BJ (cell line): ENCODE data around the gene IL3RA. TPM values are rescaled to one million over a fixed set of nuclear protein-coding genes. Genes with fewer than 3 reads are reported as not detected.
"Not testable (repeated sequence)": the region's sequence is repeated elsewhere in the genome, so short reads cannot be mapped to it uniquely, and the experiment has no call there.

Experiments
- CTCF ChIA-PET: fragments of 350-600 bp; formaldehyde crosslinking; extraction: SDS; loops from one replicate; lab custom pipeline; 2021; ENCODE audit warnings: antibody characterized with exemption, inconsistent platforms; lab: Yijun Ruan, JAX
- POLR2A ChIA-PET: fragments of 300-600 bp; sonication (Branson Sonifier 250); formaldehyde crosslinking; extraction: SDS; loops from one replicate; lab custom pipeline; 2021; ENCODE audit warnings: antibody characterized with exemption; lab: Charles Lee
- DNase-seq: peaks from one replicate; pipeline ENCODE4 v3.0.0-alpha.2; 2011; ENCODE audit warnings: low read depth
- H3K27me3 ChIP-seq: 2 replicates; pipeline ENCODE4 v1.6.0; 2011; ENCODE audit warnings: low read length; ENCODE audit not compliant: control insufficient read depth, insufficient read depth
- H3K36me3 ChIP-seq: 2 replicates; pipeline ENCODE4 v1.5.1; 2011; ENCODE audit warnings: low read length; ENCODE audit not compliant: control insufficient read depth, insufficient read depth
- H3K4me3 ChIP-seq: 2 replicates; pipeline ENCODE4 v1.5.1; 2011; ENCODE audit warnings: low read depth, mild to moderate bottlenecking, control low read depth, low read length
- polyA plus RNA-seq: library from polyadenylated mRNA; depleted of rRNA; stranded (reverse); fragments of >200 nt; gene quantifications from 2 replicates; pipeline ENCODE4 v1.2.3, GENCODE V29; 2011
- TF ChIP-seq, protein P1 (sequence below): IDR thresholded peaks from 2 replicates; pipeline ENCODE4 v1.5.1; 2011; ENCODE audit warnings: low read depth, mild to moderate bottlenecking, control low read depth, inconsistent platforms, low read length, moderate library complexity; ENCODE audit not compliant: insufficient read depth

IL3RA gene
- polyA plus RNA-seq, 1 experiment = 1.5 TPM

DNA sequence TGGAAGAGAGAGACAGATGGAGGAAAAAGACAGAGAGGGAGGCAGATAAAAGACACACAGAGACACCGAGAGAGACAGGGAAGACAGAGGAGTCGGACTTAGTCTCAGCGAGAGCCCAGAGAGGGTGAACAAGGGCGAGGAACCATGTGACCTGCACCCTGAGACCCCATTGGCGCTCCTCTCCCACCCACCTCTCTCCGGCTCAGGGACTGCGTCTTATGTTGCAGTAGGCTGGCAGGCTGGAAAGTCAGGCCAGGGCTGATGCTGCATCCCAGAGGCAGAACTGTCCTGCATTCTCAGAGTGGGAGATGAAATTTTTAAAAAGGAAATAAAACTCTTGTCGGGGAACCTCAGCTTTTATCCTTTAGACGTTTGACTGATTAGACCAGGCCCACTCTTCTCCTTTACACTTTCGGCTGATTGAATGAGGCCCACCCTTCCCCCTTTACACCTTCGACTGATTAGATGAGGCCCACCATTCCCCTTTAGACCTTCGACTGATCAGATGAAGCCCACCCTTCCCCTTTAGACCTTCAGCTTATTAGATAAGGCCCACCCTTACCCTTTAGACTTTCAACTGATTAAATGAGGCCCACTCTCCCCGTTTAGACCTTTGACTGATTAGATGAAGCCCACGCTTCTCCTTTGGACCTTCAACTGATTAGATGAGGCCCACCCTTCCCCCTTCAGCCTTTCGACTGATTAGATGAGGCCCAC is 29.5 kb upstream of the IL3RA start:
- ChIA-PET CTCF (no interaction called here), POLR2A (no interaction called here)
- TF ChIP-seq, protein P1, sequence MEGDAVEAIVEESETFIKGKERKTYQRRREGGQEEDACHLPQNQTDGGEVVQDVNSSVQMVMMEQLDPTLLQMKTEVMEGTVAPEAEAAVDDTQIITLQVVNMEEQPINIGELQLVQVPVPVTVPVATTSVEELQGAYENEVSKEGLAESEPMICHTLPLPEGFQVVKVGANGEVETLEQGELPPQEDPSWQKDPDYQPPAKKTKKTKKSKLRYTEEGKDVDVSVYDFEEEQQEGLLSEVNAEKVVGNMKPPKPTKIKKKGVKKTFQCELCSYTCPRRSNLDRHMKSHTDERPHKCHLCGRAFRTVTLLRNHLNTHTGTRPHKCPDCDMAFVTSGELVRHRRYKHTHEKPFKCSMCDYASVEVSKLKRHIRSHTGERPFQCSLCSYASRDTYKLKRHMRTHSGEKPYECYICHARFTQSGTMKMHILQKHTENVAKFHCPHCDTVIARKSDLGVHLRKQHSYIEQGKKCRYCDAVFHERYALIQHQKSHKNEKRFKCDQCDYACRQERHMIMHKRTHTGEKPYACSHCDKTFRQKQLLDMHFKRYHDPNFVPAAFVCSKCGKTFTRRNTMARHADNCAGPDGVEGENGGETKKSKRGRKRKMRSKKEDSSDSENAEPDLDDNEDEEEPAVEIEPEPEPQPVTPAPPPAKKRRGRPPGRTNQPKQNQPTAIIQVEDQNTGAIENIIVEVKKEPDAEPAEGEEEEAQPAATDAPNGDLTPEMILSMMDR = no peak
- no peak overlapping the region for H3K4me3 ChIP-seq
- no peak for DNase-seq
- no peaks in the 10 kb centered on the region; the same call in 1 of the 2 replicates for H3K27me3 ChIP-seq
- no peaks in the 10 kb centered on the region for H3K36me3 ChIP-seq

DNA sequence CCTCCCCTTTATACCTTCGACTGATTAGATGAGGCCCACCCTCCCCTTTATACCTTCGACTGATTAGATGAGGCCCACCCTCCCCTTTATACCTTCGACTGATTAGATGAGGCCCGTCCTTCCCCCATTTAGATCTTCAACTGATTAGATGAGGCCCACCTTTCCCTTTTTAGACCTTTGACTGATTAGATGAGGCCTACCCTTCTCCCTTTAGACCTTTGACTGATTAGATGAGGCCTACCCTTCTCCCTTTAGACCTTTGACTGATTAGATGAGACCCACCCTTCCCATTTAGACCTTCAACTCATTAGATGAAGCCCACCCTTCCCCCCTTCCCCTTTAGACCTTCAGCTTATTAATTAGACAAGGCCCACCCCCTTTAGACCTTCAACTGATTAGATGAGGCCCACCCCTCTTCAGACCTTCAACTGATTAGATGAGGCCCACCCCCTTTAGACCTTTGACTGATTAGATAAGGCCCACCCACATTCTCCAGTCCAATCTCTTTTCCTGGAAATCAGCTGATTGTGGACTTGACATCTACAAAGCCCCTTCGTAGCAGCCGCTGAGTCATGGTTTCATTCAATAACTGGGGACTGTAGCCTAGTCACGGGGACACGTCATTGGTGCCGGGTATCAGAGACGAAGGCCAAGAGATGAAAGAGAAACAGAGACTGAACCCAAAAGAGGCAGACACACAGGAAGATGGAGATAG is 28.8 kb upstream of the IL3RA start:
- H3K36me3 ChIP-seq = no peaks in the 10 kb centered on the region
- ChIA-PET CTCF (no interaction called here), POLR2A (no interaction called here)
- H3K27me3 ChIP-seq = no peaks in the 10 kb centered on the region; the same call in 1 of the 2 replicates
- TF ChIP-seq, protein P1 = no peak
- no peak for DNase-seq
- no peak overlapping the region for H3K4me3 ChIP-seq

DNA sequence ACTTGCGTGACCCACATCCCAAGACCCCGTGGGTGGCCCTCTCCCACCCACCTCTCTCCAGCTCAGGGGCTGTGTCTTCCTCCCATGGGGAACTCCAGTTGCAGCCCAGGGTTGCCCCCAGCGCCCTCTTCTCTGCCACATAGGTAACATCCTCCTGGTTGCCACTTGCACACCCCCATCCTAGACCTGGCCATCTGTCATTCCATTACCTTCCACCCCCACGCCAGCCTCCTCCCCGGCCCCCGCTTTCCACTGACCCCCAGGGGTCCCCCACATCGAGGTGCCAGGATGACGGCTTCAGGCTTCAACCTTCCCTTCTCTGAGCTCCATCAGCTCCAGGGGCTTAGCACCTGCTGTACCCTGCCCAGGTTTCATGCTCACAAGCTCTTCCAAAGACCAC is 28.1 kb upstream of the IL3RA start:
- POLR2A ChIA-PET = no interaction called here
- CTCF ChIA-PET = no interaction called here
- no peak for DNase-seq

DNA sequence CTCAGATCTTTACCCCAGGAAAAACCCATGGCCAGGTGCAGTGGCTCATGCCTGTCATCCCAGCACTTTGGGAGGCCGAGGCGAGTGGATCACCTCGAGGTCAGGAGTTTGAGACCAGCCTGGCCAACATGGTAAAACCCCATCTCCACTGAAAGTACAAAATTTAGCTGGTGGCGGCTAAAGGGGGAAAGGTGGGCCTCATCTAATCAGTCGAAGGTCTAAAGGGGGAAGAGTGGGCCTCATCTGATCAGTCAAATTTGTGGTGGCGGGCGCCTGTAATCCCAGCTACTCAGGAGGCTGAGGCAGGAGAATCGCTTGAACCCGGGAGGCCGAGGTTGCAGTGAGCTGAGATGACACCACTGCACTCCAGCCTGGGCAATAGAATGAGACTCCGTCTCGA is 27.7 kb upstream of the IL3RA start:
- H3K27me3 ChIP-seq, CTCF ChIA-PET, H3K36me3 ChIP-seq, DNase-seq, POLR2A ChIA-PET, H3K4me3 ChIP-seq: not testable (repeated sequence)

More for the DNA sequence above, 28.1 kb upstream of the IL3RA start:
- Histone ChIP-seq H3K27me3 (no peaks in the 10 kb centered on the region; the same call in 1 of the 2 replicates), H3K36me3 (no peaks in the 10 kb centered on the region), H3K4me3 (no peak overlapping the region)
- TF ChIP-seq, protein P1 = no peak

DNA sequence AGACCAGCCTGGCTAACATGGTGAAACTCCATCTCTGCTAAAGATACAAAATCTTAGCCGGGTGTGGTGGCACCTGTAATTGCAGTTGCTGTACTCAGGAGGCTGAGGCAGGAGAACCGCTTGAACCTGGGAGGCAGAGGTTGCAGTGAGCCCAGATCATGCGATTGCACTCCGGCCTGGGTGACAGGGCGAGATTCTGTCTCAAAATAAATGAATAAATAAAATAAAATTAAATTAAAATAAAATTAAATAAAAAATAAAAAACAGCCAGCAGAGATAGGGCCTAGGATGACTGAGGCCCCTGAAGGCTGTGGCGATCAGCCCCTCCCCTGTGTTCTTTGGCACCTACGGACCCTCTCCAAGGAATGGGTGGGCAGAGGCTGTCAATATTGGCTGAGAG is 22.8 kb upstream of the IL3RA start:
- TF ChIP-seq, protein P1 = no peak
- Histone ChIP-seq H3K4me3 (no peak overlapping the region), H3K27me3 (no peaks in the 10 kb centered on the region), H3K36me3 (no peaks in the 10 kb centered on the region)
- ChIA-PET CTCF (no interaction called here), POLR2A (no interaction called here)
- no peak for DNase-seq
